ENCODE measurements around the gene TMPRSS5. TPM values are rescaled to one million over a fixed set of nuclear protein-coding genes. Genes with fewer than 3 reads are reported as not detected.

TMPRSS5 gene
- total RNA-seq, 1 donor from 2014 or later: 0.34 TPM

DNA sequence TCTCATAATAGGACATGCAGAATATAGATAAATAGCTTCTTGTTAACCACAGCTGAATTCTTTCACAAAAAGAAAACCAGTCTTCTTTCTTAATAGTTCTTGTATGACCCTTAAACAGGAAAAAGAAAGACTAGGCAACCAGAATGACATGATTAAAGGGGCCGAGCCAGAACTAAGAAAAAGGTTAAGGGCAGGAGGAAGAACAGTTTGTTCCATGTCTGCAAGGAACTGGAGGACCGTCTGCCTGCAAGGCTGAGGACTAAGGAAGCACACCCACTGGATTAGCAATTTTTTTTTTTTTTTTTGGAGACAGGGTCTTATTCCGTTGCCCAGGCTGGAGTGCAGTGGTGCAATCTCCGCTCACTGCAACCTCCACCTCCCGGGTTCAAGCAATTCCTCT is 26.0 kb upstream of the TMPRSS5 start:
- no peaks in the 10 kb centered on the region for H4K20me1 ChIP-seq (ENCODE audit: insufficient read depth, low read length)
- Mint-ChIP-seq H3K9me3 (ENCODE audit: unreplicated experiment) (no peaks in the 10 kb centered on the region), H3K4me1 (ENCODE audit: low read depth, unreplicated experiment) (peaks cover 8% of the 10 kb centered on the region), H3K27ac (ENCODE audit: unreplicated experiment) (no peak overlapping the region), H3K27me3 (ENCODE audit: low read depth, unreplicated experiment) (no peaks in the 10 kb centered on the region), H3K4me3 (ENCODE audit: unreplicated experiment) (no peak overlapping the region), H3K36me3 (ENCODE audit: low read depth, unreplicated experiment) (no peaks in the 10 kb centered on the region)
- H3K27me3 ChIP-seq (ENCODE audit: insufficient read depth, low read length): no peaks in the 10 kb centered on the region
- DNase-seq (ENCODE audit: low read depth) (peak; percentile 13), FAIRE-seq (no peak)
- no peak overlapping the region for H3K4me3 ChIP-seq (ENCODE audit: insufficient read depth, low read depth, low read length)
- no peak for TF ChIP-seq EZH2 (IDR thresholded peaks at IDR 0.05; ENCODE audit: insufficient read depth, low read length)
- no peak for TF ChIP-seq CTCF (IDR thresholded peaks at IDR 0.05; ENCODE audit: insufficient read depth, low read depth, low read length)
- H3K36me3 ChIP-seq (ENCODE audit: insufficient read depth, low read length): peaks cover 25% of the 10 kb centered on the region
- no peak overlapping the region for H3K4me2 ChIP-seq (ENCODE audit: low read length)
- H3K27ac ChIP-seq (ENCODE audit: low read depth, low read length): no peak overlapping the region
- H3K9ac ChIP-seq (ENCODE audit: low read length): no peak overlapping the region
- peaks cover 13% of the 10 kb centered on the region for H3K4me1 ChIP-seq (ENCODE audit: insufficient read depth, low read length)
- H3K79me2 ChIP-seq (ENCODE audit: insufficient read depth, low read length): no peaks in the 10 kb centered on the region
- no peaks in the 10 kb centered on the region for H3K9me3 ChIP-seq (ENCODE audit: insufficient read depth, low read depth, low read length)
- no peak overlapping the region for H2AFZ ChIP-seq (ENCODE audit: low read depth, low read length)

- H3K27ac ChIP-seq (ENCODE audit: low read depth, low read length): no peak overlapping the region
- no peak overlapping the region for H3K4me2 ChIP-seq (ENCODE audit: low read length)
- no peaks in the 10 kb centered on the region for H3K79me2 ChIP-seq (ENCODE audit: insufficient read depth, low read length)
- no peak overlapping the region for H3K4me3 ChIP-seq (ENCODE audit: insufficient read depth, low read depth, low read length)
- peaks cover 17% of the 10 kb centered on the region for H3K36me3 ChIP-seq (ENCODE audit: insufficient read depth, low read length)
- H2AFZ ChIP-seq (ENCODE audit: low read depth, low read length): no peak overlapping the region
- H3K9me3 ChIP-seq (ENCODE audit: insufficient read depth, low read depth, low read length): no peaks in the 10 kb centered on the region
- H3K27me3 ChIP-seq (ENCODE audit: insufficient read depth, low read length): no peaks in the 10 kb centered on the region
- peaks cover 8% of the 10 kb centered on the region for H3K4me1 Mint-ChIP-seq (ENCODE audit: low read depth, unreplicated experiment)
- no peaks in the 10 kb centered on the region for H4K20me1 ChIP-seq (ENCODE audit: insufficient read depth, low read length)
- H3K4me1 ChIP-seq (ENCODE audit: insufficient read depth, low read length): peaks cover 13% of the 10 kb centered on the region
- FAIRE-seq (peak; percentile 84), DNase-seq (ENCODE audit: low read depth) (peak; percentile 39)
- H3K27ac Mint-ChIP-seq (ENCODE audit: unreplicated experiment): no peak overlapping the region
- H3K4me3 Mint-ChIP-seq (ENCODE audit: unreplicated experiment): no peak overlapping the region
- H3K27me3 Mint-ChIP-seq (ENCODE audit: low read depth, unreplicated experiment): no peaks in the 10 kb centered on the region
- no peak for TF ChIP-seq EZH2 (IDR thresholded peaks at IDR 0.05; ENCODE audit: insufficient read depth, low read length)
- TF ChIP-seq CTCF (IDR thresholded peaks at IDR 0.05; ENCODE audit: insufficient read depth, low read depth, low read length): peak; percentile 71
- no peaks in the 10 kb centered on the region for H3K36me3 Mint-ChIP-seq (ENCODE audit: low read depth, unreplicated experiment)
- H3K9me3 Mint-ChIP-seq (ENCODE audit: unreplicated experiment): no peaks in the 10 kb centered on the region
- no peak overlapping the region for H3K9ac ChIP-seq (ENCODE audit: low read length)
Measured at GRCh38 chr11:113730887-113731726, 25.0 kb upstream of the TMPRSS5 start.

DNA sequence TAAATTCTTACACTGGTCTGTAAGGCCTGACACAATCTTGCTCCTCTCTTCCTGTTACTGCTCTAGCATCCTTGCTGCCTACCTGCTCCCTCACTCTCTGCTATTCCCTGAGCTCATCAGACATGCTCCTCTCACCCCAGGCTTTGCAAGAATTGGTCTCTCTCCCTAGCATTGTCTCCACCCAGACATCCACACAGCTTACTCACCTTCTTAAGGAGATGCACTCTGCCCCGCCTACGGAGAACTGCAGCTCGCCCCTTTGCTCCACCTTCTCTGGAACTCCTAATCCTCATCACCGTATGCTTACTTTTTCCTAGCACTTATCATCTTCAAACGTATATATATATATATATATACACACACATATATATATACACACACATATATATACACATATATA is 23.3 kb upstream of the TMPRSS5 start:
- Mint-ChIP-seq H3K9me3 (ENCODE audit: unreplicated experiment) (no peaks in the 10 kb centered on the region), H3K36me3 (ENCODE audit: low read depth, unreplicated experiment) (no peaks in the 10 kb centered on the region), H3K4me3 (ENCODE audit: unreplicated experiment) (no peak overlapping the region), H3K27ac (ENCODE audit: unreplicated experiment) (no peak overlapping the region), H3K27me3 (ENCODE audit: low read depth, unreplicated experiment) (no peaks in the 10 kb centered on the region), H3K4me1 (ENCODE audit: low read depth, unreplicated experiment) (peaks cover 8% of the 10 kb centered on the region)
- DNase-seq (ENCODE audit: low read depth): no peak
- no peak overlapping the region for H3K27ac ChIP-seq (ENCODE audit: low read depth, low read length)
- no peaks in the 10 kb centered on the region for H3K9me3 ChIP-seq (ENCODE audit: insufficient read depth, low read depth, low read length)
- H3K4me2 ChIP-seq (ENCODE audit: low read length): no peak overlapping the region
- H3K4me3 ChIP-seq (ENCODE audit: insufficient read depth, low read depth, low read length): no peak overlapping the region
- FAIRE-seq: no peak
- peaks cover 5% of the 10 kb centered on the region for H3K36me3 ChIP-seq (ENCODE audit: insufficient read depth, low read length)
- no peak overlapping the region for H3K9ac ChIP-seq (ENCODE audit: low read length)
- H4K20me1 ChIP-seq (ENCODE audit: insufficient read depth, low read length): no peaks in the 10 kb centered on the region
- no peaks in the 10 kb centered on the region for H3K27me3 ChIP-seq (ENCODE audit: insufficient read depth, low read length)
- H3K4me1 ChIP-seq (ENCODE audit: insufficient read depth, low read length): peaks cover 13% of the 10 kb centered on the region
- H2AFZ ChIP-seq (ENCODE audit: low read depth, low read length): no peak overlapping the region
- no peak for TF ChIP-seq EZH2 (IDR thresholded peaks at IDR 0.05; ENCODE audit: insufficient read depth, low read length)
- TF ChIP-seq CTCF (IDR thresholded peaks at IDR 0.05; ENCODE audit: insufficient read depth, low read depth, low read length): no peak
- no peaks in the 10 kb centered on the region for H3K79me2 ChIP-seq (ENCODE audit: insufficient read depth, low read length)
